K562 (cell line): ENCODE measurements around the gene GLDN. TPM values are rescaled to one million over a fixed set of nuclear protein-coding genes. Genes with fewer than 3 reads are reported as not detected.

Experiments used
- ATAC-seq: fragments of 200-7000 bp; cut with Tn5 transposase; 3 replicates; pipeline ENCODE4 v1.9.1; 2020; ENCODE audit warnings: moderate library complexity
- BruUV-seq: library from RNA; stranded (reverse); fragments of 400-500 nt; replicated peaks from 2 replicates; lab custom pipeline; 2021; lab: Mats Ljungman, UMichigan
- CTCF ChIA-PET: fragments of 300-600 bp; formaldehyde crosslinking; extraction: SDS; loops from one replicate; lab custom pipeline; 2021; ENCODE audit warnings: low intra/inter-chr PET ratio; lab: Yijun Ruan, JAX
- POLR2A ChIA-PET: fragments of 300-600, 350-650 bp; sonication (Branson Sonifier 250); formaldehyde crosslinking; extraction: SDS; loops from one replicate; lab custom pipeline; 2021; ENCODE audit warnings: antibody characterized with exemption, inconsistent platforms; lab: Yijun Ruan, JAX
- DNase-seq, 4 experiments: peaks; one replicate each; pipeline versions ENCODE4 v3.0.0 to v3.0.0-alpha.2; 2011 to 2018; ENCODE audit warnings: low spot score in 3 of 4, mixed read lengths in 3 of 4; ENCODE audit errors: extremely low read depth in 1 of 4
- FAIRE-seq: peaks from 2 replicates; lab custom pipeline; 2011; peaks lifted over from hg19 to GRCh38; lab: Jason Lieb, UNC
- H2AFZ ChIP-seq: 2 replicates; pipeline ENCODE4 v1.6.0; 2011; ENCODE audit warnings: low read depth, low read length, control low read depth, inconsistent platforms
- H3K27ac ChIP-seq: fragments of 200-600 bp; 3 replicates; pipeline ENCODE4 v1.8.0; 2011; ENCODE audit warnings: low read depth, mild to moderate bottlenecking, control low read depth, inconsistent platforms, low read length, moderate library complexity, mixed read lengths; ENCODE audit errors: extremely low read depth
- H3K27me3 ChIP-seq, 2 experiments: fragments of 300-600 bp in 1 of 2; 2 replicates in 1 of 2; 3 replicates in 1 of 2; pipeline versions ENCODE4 v1.6.0 to v1.8.0; 2011; ENCODE audit warnings: inconsistent platforms in 2 of 2, low read length in 2 of 2, mild to moderate bottlenecking in 1 of 2, mixed read lengths in 1 of 2, moderate library complexity in 1 of 2; ENCODE audit not compliant: control insufficient read depth in 2 of 2, insufficient read depth in 2 of 2
- H3K36me3 ChIP-seq: fragments of 300-600 bp; 3 replicates; pipeline ENCODE4 v1.8.0; 2011; ENCODE audit warnings: mild to moderate bottlenecking, low read length, inconsistent platforms; ENCODE audit not compliant: control insufficient read depth, insufficient read depth
- H3K4me1 ChIP-seq, 2 experiments: fragments of 200-600 bp in 1 of 2; replicated peaks in 1 of 2; 2 replicates in 1 of 2; 3 replicates in 1 of 2; pipeline versions ENCODE4 v1.5.1 to v1.8.0; 2011; ENCODE audit warnings: inconsistent platforms in 2 of 2, low read length in 2 of 2, mild to moderate bottlenecking in 1 of 2, mixed read lengths in 1 of 2, moderate library complexity in 1 of 2; ENCODE audit not compliant: control insufficient read depth in 2 of 2, insufficient read depth in 2 of 2
- H3K4me2 ChIP-seq: 2 replicates; pipeline ENCODE4 v1.6.1; 2011; ENCODE audit warnings: low read length, control low read depth, inconsistent platforms, mixed read lengths; ENCODE audit not compliant: insufficient read depth
- H3K4me3 ChIP-seq: fragments of 200-600 bp; sonication (generic), shearing (Covaris generic); 2 replicates; pipeline ENCODE4 v1.5.1; 2016; ENCODE audit warnings: control low read depth, inconsistent platforms
- H3K79me2 ChIP-seq: fragments of 200-600 bp; 3 replicates; pipeline ENCODE4 v1.8.0; 2011; ENCODE audit warnings: low read length, inconsistent platforms; ENCODE audit not compliant: control insufficient read depth, insufficient read depth
- H3K9ac ChIP-seq, 2 experiments: 2 replicates each; pipeline versions ENCODE4 v1.6.0 to v1.6.1; 2011; ENCODE audit warnings: low read depth in 2 of 2, low read length in 2 of 2, control low read depth in 1 of 2, inconsistent platforms in 1 of 2, mild to moderate bottlenecking in 1 of 2, mixed read lengths in 1 of 2; ENCODE audit not compliant: insufficient read depth in 1 of 2
- H3K9me1 ChIP-seq: one replicate; pipeline ENCODE4 v1.6.0; 2011; ENCODE audit warnings: inconsistent platforms, mild to moderate bottlenecking, low read length, moderate library complexity; ENCODE audit not compliant: control insufficient read depth, insufficient read depth
- H3K9me3 ChIP-seq: replicated peaks from 2 replicates; pipeline ENCODE4 v1.5.1; 2011; ENCODE audit warnings: low read depth, low read length, inconsistent platforms; ENCODE audit not compliant: control insufficient read depth, insufficient read depth
- H4K20me1 ChIP-seq: replicated peaks from 2 replicates; pipeline ENCODE4 v1.6.1; 2011; ENCODE audit warnings: low read length, inconsistent platforms, mixed read lengths; ENCODE audit not compliant: control insufficient read depth, insufficient read depth
- CTCF ChIP-seq, 3 experiments: IDR thresholded peaks in 2 of 3; conservative IDR thresholded peaks in 1 of 3; 2 replicates each; pipeline ENCODE4 v1.5.1; 2011 to 2012; ENCODE audit warnings: low read length in 3 of 3, mild to moderate bottlenecking in 3 of 3, control low read depth in 2 of 3, improper control_type of control experiment in 1 of 3, inconsistent platforms in 1 of 3, low read depth in 1 of 3, mixed read lengths in 1 of 3, moderate library complexity in 1 of 3; ENCODE audit not compliant: insufficient read depth in 2 of 3
- HDAC8 ChIP-seq: fragments of 450-650 bp; IDR thresholded peaks from 2 replicates; pipeline ENCODE4 v1.6.1; 2016; ENCODE audit warnings: mild to moderate bottlenecking, missing genetic modification characterization, moderate library complexity, missing compliant biosample characterization
- HNRNPL ChIP-seq: fragments of 200-400 bp; formaldehyde crosslinking; IDR thresholded peaks from 2 replicates; pipeline ENCODE4 v1.6.1; 2017; ENCODE audit warnings: low read depth, mild to moderate bottlenecking, low read length
- IFI16 ChIP-seq: fragments of 250-450 bp; sonication (Bioruptor Pico); IDR thresholded peaks from 2 replicates; pipeline ENCODE4 v2.1.2; 2022; ENCODE audit warnings: mild to moderate bottlenecking, inconsistent platforms
- KLF16 ChIP-seq: IDR thresholded peaks from 2 replicates; pipeline ENCODE4 v1.6.1; 2016; ENCODE audit warnings: antibody characterized with exemption
- MAFK ChIP-seq: IDR thresholded peaks from 2 replicates; pipeline ENCODE4 v1.6.1; 2011; ENCODE audit warnings: low read length, improper control_type of control experiment
- MTF1 ChIP-seq: fragments of 250-450 bp; sonication (Bioruptor Pico); IDR thresholded peaks from 2 replicates; pipeline ENCODE4 v1.9.0; 2021; ENCODE audit warnings: moderate library complexity, mild to moderate bottlenecking, inconsistent platforms, borderline replicate concordance
- NRF1 ChIP-seq, 2 experiments: fragments of 450-650 bp; IDR thresholded peaks in 1 of 2; conservative IDR thresholded peaks in 1 of 2; 2 replicates each; pipeline ENCODE4 v1.6.1; 2014; ENCODE audit warnings: mild to moderate bottlenecking in 2 of 2
- SRSF3 ChIP-seq: fragments of 200-400 bp; formaldehyde crosslinking; IDR thresholded peaks from 2 replicates; pipeline ENCODE4 v1.6.1; 2016; ENCODE audit warnings: mild to moderate bottlenecking, low read length, moderate library complexity; ENCODE audit not compliant: insufficient read depth
- TAF1 ChIP-seq: IDR thresholded peaks from 2 replicates; pipeline ENCODE4 v1.6.1; 2011; ENCODE audit warnings: mild to moderate bottlenecking, low read length, moderate library complexity; ENCODE audit not compliant: insufficient read depth, control insufficient read depth, severe bottlenecking; ENCODE audit errors: extremely low read depth
- TFAM ChIP-seq: fragments of 250-450 bp; sonication (Bioruptor Pico); conservative IDR thresholded peaks from 2 replicates; pipeline ENCODE4 v1.5.0; 2021; ENCODE audit warnings: mild to moderate bottlenecking, moderate library complexity
- ZC3H11A ChIP-seq: IDR thresholded peaks from 2 replicates; pipeline ENCODE4 v1.6.1; 2012; ENCODE audit warnings: low read depth, low read length, improper control_type of control experiment
- ZNF212 ChIP-seq: fragments of 450-650 bp; formaldehyde crosslinking; IDR thresholded peaks from 2 replicates; pipeline ENCODE4 v1.4.0; 2020; ENCODE audit warnings: mild to moderate bottlenecking
- ZNF232 ChIP-seq: sonication (generic); formaldehyde crosslinking; IDR thresholded peaks from 2 replicates; pipeline ENCODE4 v1.8.0; 2022; ENCODE audit warnings: mild to moderate bottlenecking, missing genetic modification reagents
- ZNF57 ChIP-seq: fragments of 450-650 bp; formaldehyde crosslinking; IDR thresholded peaks from 2 replicates; pipeline ENCODE4 v1.4.0; 2020; ENCODE audit warnings: mild to moderate bottlenecking, moderate library complexity
- WGBS: fragments of 100-300 bp; shearing (Covaris generic); methylation state at CpG from one replicate; pipeline ENCODE4 v1.1.6; 2016; ENCODE audit warnings: low coverage, mixed read lengths; ENCODE audit not compliant: insufficient coverage; ENCODE audit errors: missing lambda C conversion rate; 5-methylcytosine and 5-hydroxymethylcytosine counted together
- in situ Hi-C: fragments of 300-500 bp; cut with MboI; formaldehyde crosslinking; loops from 4 replicates; pipeline ENCODE4 v1.15.0; 2018; ENCODE audit warnings: inconsistent platforms, mixed read lengths
- intact Hi-C: fragments of 100-400 bp; cut with micrococcal nuclease; formaldehyde crosslinking; loops from 2 replicates; pipeline ENCODE4 v1.14.2; 2022
- polyA plus RNA-seq, 8 experiments: library from polyadenylated mRNA; depleted of rRNA in 4 of 8; stranded (reverse) in 5 of 8; unstranded in 3 of 8; fragments of >200 nt; fragmentation: Nextera tagmentation in 2 of 8; fragmentation: Illumina TruSeq in 1 of 8; extraction: Ambion mirVana in 2 of 8; extraction: Trizol in 1 of 8; gene quantifications; 2 replicates each; pipeline versions ENCODE4 v1.2.1 to v1.2.3, GENCODE V29; 2011 to 2014; ENCODE audit warnings: inconsistent platforms in 1 of 8, missing spikeins in 1 of 8
- total RNA-seq, 7 experiments: library from RNA; depleted of rRNA in 6 of 7; stranded (reverse); fragments of >200 nt in 6 of 7; fragmentation: Illumina TruSeq in 2 of 7; extraction: Trizol in 2 of 7; gene quantifications; 2 replicates each; pipeline versions ENCODE4 v1.2.1 to v1.2.3, GENCODE V29; 2011 to 2021; ENCODE audit warnings: low replicate concordance in 1 of 7
- TF ChIP-seq, protein P1 (sequence below): fragments of 250-450 bp; sonication (Bioruptor Pico); IDR thresholded peaks from 2 replicates; pipeline ENCODE4 v1.5.0; 2021; ENCODE audit warnings: mild to moderate bottlenecking, borderline replicate concordance
- TF ChIP-seq, protein P2 (sequence below): sonication (generic); formaldehyde crosslinking; IDR thresholded peaks from 2 replicates; pipeline ENCODE4 v1.8.0; 2023; ENCODE audit warnings: mild to moderate bottlenecking, missing genetic modification reagents

Gene GLDN
- total and polyA plus RNA-seq, 9 of the 15 experiments (the other 6 are each of a cell fraction or from before 2014, with no cell fraction given), result 0.05 to 0.33 (median 0.18) TPM

GRCh38 chr15:51315726-51316125 is 25.7 kb upstream of the GLDN start:
- intact Hi-C loops (no loop called here), in situ Hi-C loops (no loop called here)
- H3K9ac ChIP-seq, result no peak overlapping the region
- no peak overlapping the region for H3K4me2 ChIP-seq
- BruUV-seq, result no TSS peak
- no peak for ATAC-seq
- no peak overlapping the region for H3K4me3 ChIP-seq
- H3K27me3 ChIP-seq, result peaks cover 3 to 11% of the 10 kb centered on the region in 2 experiments; a peak in 3 of 5 replicates
- no peaks in the 10 kb centered on the region for H3K4me1 ChIP-seq
- FAIRE-seq, result no peak
- no peak for DNase-seq
- H3K9me3 ChIP-seq, result no peaks in the 10 kb centered on the region
- WGBS, result 1% methylated on average over 7 of the region's 7 CpGs
- no peak overlapping the region for H3K27ac ChIP-seq
- H4K20me1 ChIP-seq, result no peaks in the 10 kb centered on the region; the same call in 1 of the 2 replicates
- ChIA-PET POLR2A (no interaction called here), CTCF (no interaction called here)
- H3K36me3 ChIP-seq, result no peaks in the 10 kb centered on the region
- H3K9me1 ChIP-seq, result no peaks in the 10 kb centered on the region
- H2AFZ ChIP-seq, result no peak overlapping the region
- no peaks in the 10 kb centered on the region for H3K79me2 ChIP-seq
- no peak for TF ChIP-seq TFAM (CRISPR knock-in tag)
- no peak for TF ChIP-seq KLF16
- TF ChIP-seq ZC3H11A, result no peak
- no peak for TF ChIP-seq HDAC8 (tag)
- TF ChIP-seq CTCF (IDR thresholded peaks at IDR 0.05 in 2 of 3, conservative IDR thresholded peaks at IDR 0.05 in 1 of 3; ENCODE audit: insufficient read depth in 2 of 3, low read depth in 1 of 3, low read length in 3 of 3), result no peak
- TF ChIP-seq HNRNPL, result no peak
- TF ChIP-seq ZNF57 (CRISPR knock-in tag), result no peak
- no peak for TF ChIP-seq MAFK
- TF ChIP-seq, protein P1, sequence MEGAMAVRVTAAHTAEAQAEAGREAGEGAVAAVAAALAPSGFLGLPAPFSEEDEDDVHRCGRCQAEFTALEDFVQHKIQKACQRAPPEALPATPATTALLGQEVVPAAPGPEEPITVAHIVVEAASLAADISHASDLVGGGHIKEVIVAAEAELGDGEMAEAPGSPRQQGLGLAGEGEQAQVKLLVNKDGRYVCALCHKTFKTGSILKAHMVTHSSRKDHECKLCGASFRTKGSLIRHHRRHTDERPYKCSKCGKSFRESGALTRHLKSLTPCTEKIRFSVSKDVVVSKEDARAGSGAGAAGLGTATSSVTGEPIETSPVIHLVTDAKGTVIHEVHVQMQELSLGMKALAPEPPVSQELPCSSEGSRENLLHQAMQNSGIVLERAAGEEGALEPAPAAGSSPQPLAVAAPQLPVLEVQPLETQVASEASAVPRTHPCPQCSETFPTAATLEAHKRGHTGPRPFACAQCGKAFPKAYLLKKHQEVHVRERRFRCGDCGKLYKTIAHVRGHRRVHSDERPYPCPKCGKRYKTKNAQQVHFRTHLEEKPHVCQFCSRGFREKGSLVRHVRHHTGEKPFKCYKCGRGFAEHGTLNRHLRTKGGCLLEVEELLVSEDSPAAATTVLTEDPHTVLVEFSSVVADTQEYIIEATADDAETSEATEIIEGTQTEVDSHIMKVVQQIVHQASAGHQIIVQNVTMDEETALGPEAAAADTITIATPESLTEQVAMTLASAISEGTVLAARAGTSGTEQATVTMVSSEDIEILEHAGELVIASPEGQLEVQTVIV (CRISPR knock-in tag), result no peak
- TF ChIP-seq ZNF212 (CRISPR knock-in tag), result no peak
- no peak for TF ChIP-seq ZNF232 (CRISPR knock-in tag)
- TF ChIP-seq NRF1 (conservative IDR thresholded peaks at IDR 0.05 in 1 of 2, IDR thresholded peaks at IDR 0.05 in 1 of 2), result no peak
- TF ChIP-seq IFI16, result no peak
- no peak for TF ChIP-seq MTF1
- no peak for TF ChIP-seq SRSF3
- TF ChIP-seq, protein P2, sequence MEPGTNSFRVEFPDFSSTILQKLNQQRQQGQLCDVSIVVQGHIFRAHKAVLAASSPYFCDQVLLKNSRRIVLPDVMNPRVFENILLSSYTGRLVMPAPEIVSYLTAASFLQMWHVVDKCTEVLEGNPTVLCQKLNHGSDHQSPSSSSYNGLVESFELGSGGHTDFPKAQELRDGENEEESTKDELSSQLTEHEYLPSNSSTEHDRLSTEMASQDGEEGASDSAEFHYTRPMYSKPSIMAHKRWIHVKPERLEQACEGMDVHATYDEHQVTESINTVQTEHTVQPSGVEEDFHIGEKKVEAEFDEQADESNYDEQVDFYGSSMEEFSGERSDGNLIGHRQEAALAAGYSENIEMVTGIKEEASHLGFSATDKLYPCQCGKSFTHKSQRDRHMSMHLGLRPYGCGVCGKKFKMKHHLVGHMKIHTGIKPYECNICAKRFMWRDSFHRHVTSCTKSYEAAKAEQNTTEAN, result no peak
- no peak for TF ChIP-seq TAF1
